Left colon (tissue), 2 donors: ENCODE measurements around the gene C2CD2. TPM values are rescaled to one million over a fixed set of nuclear protein-coding genes. Genes with fewer than 3 reads are reported as not detected.

Experiments used
- ATAC-seq: fragments of 200-7000 bp; cut with Tn5 transposase; one replicate; pipeline ENCODE4 v1.9.1; 2020; ENCODE audit warnings: mild to moderate bottlenecking, moderate library complexity
- DNase-seq, 2 donors: peaks; one replicate each; pipeline ENCODE4 v3.0.0-alpha.2; 2020
- intact Hi-C, 2 donors: fragments of 100-400 bp; cut with DNase I in 1 of 2; cut with micrococcal nuclease in 1 of 2; formaldehyde crosslinking; loops; one replicate each; pipeline versions ENCODE4 v1.11.2 to v1.14.0; 2022; cut with DNase I, micrococcal nuclease
- total RNA-seq, 2 donors: library from RNA; stranded (reverse); fragmentation: NEBNext Ultra II Directional; extraction: Animal tissue kit (Norgen Biotek cat#: 25700); gene quantifications; one replicate each; pipeline ENCODE4 v1.2.1, GENCODE V29; 2021
- donor health status: DM: no; HTN: no; CAD: no.
- donor health status: DM: yes; HTN: yes; CAD: no.

Gene C2CD2
- total RNA-seq, 2 donors from 2014 or later = 13.5 to 17.7 TPM

DNA sequence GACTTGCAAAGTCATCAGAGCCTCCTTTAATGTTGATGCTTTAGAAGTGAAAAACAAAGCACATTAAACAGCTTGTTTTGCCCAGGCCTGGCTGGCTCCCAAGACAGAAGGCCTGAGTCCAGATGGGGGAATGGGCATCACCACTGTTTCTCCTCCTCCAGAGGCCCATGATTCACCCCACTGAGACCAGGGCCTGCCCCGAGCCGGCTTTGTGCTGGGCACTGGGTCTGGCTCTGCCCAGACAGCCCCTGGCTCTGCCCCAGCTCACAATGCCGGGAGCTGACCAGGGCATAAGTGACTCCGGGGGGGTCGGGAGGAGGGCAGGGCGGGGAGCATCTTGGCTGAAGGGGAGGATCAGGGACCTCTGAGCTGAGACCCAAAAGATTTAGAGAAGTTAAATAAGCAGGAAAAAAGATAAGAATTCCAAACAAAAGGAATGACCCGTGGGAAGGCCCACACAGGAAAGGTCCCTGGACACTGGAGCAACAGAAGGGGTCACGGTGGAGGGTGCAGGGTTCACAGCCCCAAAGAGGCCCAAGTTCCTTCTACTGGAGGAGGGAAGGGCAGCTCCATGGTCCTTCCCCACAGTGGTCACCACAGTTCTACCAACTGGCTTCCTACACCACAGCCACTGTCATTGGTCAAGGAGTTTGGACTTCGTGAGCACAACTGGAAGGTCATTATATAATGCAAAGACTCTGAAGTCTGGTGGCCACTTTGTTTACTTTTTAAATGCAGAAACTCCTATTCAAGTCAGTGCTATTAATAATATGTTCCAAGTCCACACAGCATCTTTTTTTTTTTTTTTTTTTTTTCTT lies 5.5 kb downstream of the C2CD2 start:
- no peak for DNase-seq
- ATAC-seq = no peak

DNA sequence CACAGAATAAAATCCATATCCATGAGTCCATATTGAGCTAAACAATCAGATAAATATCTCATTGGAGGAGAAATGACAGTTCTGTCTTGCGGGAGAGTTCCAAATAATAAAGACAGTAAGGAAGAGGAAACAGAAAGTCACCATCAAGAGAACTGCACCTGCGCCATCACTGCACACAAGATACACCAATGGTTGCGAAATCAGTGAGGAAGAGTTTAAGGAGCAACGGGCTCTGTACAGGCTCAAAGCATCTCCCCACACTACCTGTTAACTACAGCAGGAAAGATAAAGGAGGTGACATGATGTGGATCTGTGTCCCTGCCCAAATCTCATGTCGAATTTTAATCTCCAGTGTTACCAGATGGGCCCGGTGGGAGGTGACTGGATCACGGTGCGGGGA lies 7.8 kb downstream of the C2CD2 start:
- intact Hi-C loops = no loop called here

More for the DNA sequence above, 5.5 kb downstream of the C2CD2 start:
- intact Hi-C loops = no loop called here

DNA sequence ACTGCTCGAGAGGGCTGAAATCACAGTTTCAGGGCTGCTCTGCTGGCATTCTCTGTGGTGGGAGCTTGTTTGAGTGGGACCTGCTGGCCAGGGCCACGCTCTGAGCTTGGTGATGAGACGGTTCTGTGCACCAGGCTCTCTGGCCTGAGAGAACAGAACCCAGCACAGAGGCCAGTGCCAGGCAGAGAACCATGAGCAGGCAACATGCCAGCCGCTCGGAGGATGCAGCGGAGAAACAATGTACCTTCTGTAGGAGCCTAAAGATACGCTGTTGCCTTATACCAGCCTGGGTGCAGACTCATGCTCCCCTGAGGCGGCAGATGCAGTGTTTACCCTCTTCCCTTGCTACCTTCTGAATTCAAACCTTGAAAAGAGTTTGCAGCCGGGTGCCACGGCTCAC lies 10.0 kb downstream of the C2CD2 start:
- no peak for DNase-seq
- intact Hi-C loops = no loop called here
- no peak for ATAC-seq

More for the DNA sequence above, 7.8 kb downstream of the C2CD2 start:
- DNase-seq (no peak), ATAC-seq (no peak)

DNA sequence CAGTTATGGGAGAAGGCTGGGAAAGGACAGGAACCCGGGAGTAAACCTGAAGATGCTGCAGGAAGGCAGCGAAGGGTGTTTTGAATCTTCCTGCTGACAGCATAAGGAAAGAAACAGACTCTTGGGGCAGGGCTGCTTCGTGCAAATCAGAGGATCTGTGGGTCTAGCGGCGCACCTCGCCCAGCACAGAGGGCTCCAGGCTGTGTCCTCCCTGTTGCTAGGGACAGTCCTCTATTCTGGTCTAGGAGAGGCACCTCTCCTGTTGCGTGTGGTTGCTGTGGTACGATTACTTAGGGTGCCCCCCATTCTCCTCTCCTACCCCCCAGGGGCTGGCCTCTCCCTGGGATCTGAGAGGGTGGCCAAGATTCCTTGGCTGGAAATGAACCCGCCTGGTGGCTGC lies 11.4 kb downstream of the C2CD2 start:
- intact Hi-C loops = no loop called here
- no peak for ATAC-seq
- DNase-seq = no peak

DNA sequence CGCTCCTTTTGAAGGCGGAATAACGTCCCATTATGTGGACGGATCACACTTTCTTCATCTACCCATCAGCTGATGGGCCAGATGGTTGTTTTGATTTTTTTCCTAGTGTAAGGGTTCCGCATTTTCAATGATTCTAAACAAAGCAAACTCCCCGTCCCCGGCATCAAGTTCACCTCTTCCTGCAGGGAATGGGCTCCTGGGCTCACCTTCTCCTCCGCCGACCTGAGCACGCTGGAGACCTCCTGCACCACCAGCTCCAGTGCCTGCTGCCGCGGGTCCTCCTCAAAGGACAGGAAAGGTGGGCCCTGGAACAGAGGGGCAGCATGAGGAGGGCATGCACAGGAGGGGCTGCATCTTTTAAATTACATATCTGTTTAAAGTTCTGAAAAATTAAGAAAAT lies 11.9 kb downstream of the C2CD2 start:
- intact Hi-C loops = no loop called here
- DNase-seq = no peak
- no peak for ATAC-seq

DNA sequence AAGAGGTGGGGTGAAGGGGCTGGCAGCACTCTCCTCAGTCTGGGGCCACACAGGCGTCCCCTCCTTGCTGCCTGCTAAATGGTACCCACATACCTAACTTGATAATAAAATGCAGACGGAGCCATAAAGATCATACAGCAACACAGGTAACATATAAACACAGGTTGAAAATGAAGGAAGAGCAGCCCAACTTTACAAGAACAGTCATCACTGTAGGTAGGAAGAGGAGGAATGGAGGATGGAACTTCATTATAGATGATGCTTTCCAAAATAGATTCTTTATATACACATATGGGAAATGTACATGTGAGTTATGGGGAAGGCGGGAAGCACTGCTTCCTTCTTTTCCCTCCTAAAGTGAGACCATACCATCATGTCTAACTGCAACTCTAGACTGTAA lies 13.4 kb downstream of the C2CD2 start:
- intact Hi-C loops = no loop called here
- DNase-seq (no peak), ATAC-seq (no peak)

DNA sequence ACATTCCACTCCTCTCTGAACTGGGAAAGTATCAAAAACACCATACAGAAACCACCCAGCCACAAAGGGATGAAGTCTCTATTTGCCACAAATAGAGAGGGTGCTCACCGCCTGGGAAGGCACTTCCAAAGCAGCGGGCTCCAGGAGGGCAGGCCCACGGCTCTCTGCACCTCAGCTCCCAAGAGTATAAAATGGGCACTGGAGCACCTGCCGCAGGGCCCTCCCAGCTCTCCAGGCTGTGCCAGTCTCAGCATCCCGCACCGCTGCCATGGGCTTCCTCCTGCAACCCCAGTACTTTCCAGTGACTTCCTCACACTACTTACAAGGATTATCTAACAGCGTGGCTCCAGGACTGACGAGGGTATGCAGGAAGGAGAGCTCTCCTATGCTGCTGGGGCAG lies 14.4 kb downstream of the C2CD2 start:
- intact Hi-C loops = no loop called here
- ATAC-seq (no peak), DNase-seq (no peak)

DNA sequence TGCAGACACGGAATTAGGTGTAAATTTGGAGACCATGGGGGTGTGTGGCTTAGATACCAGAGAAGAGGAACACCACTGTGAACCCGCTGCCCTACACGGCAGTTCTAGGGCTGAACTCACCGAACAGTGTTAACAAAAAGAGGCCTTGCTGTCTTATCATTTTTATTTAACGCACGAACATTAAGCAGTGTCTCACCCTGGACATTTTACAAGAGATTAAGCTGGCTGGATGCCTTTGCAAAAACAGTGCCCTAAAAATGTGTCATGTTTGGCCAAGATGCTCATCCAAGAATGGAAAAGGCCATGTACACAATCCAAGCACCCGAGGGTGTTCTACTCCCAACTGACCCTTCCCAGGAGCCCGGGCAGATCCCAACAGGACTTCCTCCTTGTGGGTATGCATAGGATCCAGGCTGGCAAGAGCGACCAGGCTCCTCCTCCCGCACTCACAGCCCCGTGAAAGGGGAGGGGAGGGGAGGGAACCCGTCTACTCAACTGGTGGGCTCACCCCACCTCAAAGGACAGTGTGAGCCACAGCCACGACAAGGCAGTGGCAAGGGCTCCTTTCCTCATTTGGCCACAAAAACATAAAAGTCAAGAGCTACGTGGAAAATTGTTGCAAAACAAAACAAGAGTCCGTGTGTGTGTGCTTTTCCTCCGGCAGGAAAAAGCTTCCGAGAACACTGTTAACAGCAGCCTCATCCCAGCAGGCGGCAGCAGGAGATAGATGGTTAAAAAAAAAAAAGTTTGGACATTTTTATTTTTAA lies 20.3 kb downstream of the C2CD2 start:
- ATAC-seq = no peak
- DNase-seq = no peak
- intact Hi-C loops = no loop called here

DNA sequence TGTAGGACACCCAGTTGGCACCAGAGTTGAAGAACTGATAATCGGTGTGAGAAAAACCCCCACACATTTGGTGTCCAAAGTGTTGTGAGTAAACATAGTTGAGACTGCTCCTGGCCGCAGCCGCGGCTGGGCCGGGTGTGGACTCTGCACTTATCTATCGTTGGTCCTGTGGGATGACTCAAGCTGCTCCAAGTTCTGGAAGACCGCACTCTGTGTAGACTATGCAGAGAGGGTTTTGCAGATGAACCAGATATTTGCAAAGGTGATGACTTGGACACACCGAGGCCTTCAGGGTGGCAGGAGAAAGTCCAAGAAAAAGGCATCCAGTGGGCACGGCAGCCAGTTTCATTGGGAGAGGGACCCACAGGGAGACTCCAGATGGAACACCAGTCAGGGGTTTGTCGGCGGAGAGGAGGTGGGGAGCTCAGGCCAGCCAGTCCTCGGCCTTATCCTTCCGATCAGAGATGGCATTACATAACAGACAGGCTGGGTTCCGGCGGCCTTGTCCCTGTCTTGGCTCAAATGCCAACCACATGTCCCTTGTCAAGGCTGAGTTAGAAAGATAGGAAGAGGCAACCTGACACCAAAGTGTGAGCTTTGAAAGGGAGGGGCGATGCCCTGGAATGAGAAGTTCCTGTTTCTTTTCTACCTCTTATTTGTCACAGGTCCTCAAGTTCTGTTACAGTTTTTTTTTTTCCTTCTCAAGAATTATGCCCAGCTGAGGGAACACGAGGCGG lies 21.1 kb downstream of the C2CD2 start:
- intact Hi-C loops = no loop called here
- DNase-seq (no peak), ATAC-seq (no peak)

DNA sequence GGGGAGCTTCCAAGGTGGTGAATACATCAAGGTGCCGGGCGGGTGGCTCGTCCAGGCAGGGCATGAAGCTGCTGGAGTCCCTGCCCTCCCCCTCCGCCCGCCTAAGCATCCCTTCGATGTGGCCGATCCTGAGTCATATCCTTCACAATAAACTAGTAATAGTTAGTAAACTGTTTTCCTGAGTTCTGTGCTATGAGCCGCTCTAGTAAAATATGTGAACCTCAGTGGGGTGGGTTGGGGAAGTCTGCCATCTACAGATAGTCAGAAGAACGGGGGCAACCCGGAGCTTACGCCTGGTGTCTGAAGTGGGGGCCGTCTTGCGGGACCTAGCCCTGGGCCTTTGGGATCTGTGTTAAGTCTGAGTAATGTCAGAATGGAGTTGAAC lies 21.6 kb downstream of the C2CD2 start:
- no peak for DNase-seq
- ATAC-seq = no peak

DNA sequence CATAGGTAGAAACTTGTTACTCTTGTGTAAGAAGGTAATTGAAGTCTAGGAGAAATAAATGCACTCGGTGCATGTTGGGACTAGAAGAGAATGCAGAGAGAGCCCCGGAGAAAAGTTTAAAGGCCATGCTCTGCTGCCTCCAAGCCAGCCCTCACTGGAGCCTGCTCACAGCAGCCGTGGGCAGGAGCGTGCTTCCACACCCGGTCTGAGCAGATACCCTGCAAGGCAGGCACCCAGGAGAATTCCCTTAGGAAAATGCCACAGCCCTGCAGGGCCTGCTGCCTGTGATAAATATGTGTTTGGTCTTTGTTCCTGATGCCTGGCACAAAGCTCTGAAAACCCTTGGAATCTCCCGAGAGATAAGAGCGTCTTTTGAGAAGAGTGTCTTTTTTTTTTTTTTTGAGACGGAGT lies 22.8 kb downstream of the C2CD2 start:
- no peak for DNase-seq
- intact Hi-C loops = no loop called here

More for the DNA sequence above, 21.6 kb downstream of the C2CD2 start:
- intact Hi-C loops = no loop called here

DNA sequence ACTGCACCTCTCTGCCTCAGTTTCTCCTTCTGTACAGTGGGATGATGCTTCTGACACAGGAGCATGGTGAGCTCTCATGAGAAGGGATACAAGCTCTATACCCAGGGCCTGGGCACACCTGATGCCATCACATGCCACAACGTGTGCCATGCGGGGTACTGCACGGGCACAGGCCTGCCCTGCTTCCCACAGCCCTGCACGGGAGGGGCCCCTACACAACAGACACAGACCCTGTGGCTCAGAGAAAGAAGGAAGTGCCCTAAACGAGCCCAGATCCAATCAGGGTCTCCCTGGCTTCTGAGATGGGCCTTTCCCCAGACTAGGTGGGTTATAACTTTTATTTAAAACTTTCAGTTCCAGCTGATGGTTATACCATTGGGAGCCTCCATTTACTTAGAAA lies 24.6 kb downstream of the C2CD2 start:
- ATAC-seq (no peak), DNase-seq (no peak)
- intact Hi-C loops = no loop called here

More for the DNA sequence above, 22.8 kb downstream of the C2CD2 start:
- no peak for ATAC-seq

DNA sequence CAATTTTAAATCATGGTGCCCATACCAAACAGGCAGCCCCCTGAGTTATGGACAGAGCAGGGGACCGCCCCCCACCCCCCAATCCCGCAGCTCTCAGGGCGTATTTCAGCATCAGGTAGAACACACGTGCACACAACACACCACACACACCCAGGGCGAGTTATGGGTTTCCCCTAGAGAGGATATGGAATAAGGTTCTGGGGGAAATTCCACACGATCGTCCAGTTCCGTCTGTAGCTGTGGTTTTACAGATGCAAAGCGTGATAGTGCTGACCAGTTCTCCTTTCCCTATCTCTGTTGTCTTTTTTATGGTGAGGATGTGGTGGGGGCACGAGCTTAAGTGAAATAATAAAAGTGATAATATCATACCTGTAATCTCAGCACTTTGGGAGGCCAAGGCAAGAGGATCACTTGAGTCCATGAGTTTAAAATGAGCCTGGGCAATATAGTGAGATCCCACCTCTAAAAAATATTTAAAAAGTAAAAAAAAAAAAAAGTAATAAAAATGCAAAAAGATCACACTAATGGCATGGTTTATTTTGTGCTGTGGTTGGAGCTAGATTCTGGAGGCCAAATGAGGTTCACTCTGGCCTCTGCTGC lies 25.1 kb downstream of the C2CD2 start:
- ATAC-seq = no peak
- DNase-seq = no peak
- intact Hi-C loops = no loop called here

DNA sequence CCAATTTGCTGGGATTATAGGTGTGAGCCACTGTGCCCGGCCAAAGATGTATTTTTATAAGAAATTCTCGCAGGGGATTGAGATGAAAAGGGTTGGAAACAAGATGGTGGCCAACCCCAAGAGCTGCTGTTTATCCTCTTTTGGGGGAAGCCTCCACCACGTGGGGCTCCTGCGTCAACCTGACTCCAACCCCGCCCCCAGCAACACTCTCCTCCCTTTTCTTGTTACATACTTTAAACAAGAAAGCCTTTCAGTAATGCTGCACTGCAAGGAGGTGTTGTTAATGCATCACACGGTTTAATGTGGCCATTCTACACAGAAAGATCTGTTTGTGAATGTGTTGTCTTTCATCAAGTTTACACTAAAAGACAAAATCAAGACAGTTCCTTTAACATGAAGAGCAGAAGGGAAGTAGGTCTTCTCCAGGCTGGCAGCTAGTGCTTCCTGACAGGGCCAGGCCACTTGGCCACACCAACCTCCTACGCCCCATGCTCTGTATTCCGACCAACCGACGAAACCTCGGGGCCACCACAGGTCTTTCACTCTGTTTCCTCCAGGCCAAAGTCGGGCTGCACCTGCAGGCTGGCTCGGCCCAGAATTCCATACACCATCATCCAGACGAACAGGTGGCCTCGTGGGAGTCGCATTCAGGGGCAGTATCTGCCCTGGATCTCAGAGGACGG lies 25.9 kb downstream of the C2CD2 start:
- DNase-seq (no peak), ATAC-seq (no peak)
- intact Hi-C loops = no loop called here

DNA sequence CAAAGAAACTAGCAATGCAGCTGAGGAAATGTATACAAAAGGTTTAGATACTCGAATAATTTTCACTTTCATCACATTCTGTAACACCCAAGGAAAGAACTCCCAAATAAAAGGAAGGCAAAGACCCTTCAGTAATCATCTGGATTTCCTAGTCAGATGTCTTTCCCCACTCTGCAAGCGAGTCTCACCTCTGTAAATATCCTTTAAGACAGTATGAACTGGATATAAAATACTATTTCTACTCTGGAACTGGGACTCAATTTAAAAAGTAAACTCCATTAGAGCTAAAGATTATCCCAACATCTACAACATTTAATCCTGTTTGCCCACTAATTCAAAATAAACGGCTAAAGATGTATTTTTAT lies 27.0 kb downstream of the C2CD2 start:
- ATAC-seq = peak; percentile 22
- no peak for DNase-seq
- intact Hi-C loops = no loop called here

DNA sequence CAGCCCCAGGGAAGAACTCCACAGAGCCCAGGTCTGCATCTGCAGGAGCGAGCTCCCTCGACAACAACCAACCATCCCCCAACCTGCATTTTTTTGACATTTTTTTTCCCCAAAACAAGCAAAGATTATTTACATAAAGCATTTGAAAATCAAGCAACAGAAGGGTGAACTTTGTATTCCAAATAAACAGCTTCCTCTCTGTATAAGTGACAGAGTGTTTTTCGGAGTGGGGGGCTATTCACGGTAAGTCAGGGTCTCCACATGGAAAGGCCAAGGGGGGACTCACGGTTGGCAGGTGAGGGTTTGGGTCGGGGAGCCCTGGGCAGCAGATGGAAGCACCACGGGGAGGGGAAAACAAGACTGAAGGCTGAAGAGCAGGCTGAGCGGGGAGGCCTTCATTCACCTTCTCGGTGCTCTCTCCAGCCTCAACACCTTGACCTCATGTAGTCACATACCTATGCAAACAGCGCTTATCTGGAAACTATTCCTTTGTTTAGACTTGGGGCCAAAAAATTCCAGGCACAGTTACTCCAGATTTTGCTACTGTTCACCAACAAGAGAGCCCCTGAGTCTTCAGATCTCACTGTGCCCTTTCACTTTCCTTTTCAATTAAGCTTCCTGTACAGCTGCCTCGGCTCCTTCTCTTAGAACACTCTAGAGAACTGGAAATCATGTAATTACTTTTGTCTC lies 27.6 kb downstream of the C2CD2 start:
- intact Hi-C loops = no loop called here
- ATAC-seq = peak; percentile 94
- peak in 1 of 2 donors; percentile 38 for DNase-seq

DNA sequence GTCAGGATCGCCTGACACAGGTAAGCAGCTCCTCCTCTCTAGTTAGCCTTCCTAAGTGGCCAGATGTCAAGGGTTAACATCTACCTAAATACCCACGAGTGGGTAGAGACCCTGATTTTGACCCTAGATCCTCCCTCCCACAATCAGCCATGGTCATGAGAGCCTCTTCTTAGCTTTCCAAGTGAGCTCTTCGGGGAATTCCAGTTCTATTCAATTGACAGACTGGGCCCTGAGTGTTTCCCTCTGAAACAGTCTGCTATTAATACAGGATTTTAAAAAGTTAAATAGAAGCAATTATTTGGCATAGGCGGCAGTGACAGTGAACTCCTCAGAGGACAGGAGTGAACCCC lies 28.1 kb downstream of the C2CD2 start:
- DNase-seq (no peak), ATAC-seq (peak; percentile 17)
- intact Hi-C loops = no loop called here

DNA sequence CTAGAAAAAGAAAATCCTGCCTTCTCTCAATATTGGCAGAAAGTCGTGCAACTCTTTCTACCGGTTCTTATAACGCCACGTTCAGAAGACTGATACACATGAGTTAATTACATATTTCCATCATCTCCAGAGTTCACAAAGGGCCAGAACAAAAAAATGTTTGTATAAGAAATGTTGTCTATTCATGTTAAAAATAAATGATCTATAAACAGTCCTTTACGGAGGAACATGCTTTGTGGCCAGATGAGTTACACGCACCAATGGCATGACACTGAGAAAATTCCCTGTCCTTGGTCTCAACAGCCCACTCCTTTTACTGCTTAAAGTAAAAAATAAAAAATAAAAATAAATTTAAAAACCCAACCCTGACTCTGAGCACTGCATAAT lies 29.5 kb downstream of the C2CD2 start:
- intact Hi-C loops = no loop called here
- DNase-seq (no peak), ATAC-seq (no peak)
